Epithelial cell of prostate (primary cell): ENCODE results near the gene SLCO4C1.
"Not testable (repeated sequence)": the region's sequence is repeated elsewhere in the genome, so short reads cannot be mapped to it uniquely, and the experiment has no call there.

ENCODE experiments used
- DNase-seq: peaks from one replicate; pipeline ENCODE4 v3.0.0-alpha.2; 2011; ENCODE audit warnings: low read depth, low spot score
- H3K27ac ChIP-seq: fragments of 450-650 bp; 2 replicates; pipeline ENCODE4 v1.5.1; 2017; ENCODE audit warnings: mild to moderate bottlenecking

Gene SLCO4C1, protein sequence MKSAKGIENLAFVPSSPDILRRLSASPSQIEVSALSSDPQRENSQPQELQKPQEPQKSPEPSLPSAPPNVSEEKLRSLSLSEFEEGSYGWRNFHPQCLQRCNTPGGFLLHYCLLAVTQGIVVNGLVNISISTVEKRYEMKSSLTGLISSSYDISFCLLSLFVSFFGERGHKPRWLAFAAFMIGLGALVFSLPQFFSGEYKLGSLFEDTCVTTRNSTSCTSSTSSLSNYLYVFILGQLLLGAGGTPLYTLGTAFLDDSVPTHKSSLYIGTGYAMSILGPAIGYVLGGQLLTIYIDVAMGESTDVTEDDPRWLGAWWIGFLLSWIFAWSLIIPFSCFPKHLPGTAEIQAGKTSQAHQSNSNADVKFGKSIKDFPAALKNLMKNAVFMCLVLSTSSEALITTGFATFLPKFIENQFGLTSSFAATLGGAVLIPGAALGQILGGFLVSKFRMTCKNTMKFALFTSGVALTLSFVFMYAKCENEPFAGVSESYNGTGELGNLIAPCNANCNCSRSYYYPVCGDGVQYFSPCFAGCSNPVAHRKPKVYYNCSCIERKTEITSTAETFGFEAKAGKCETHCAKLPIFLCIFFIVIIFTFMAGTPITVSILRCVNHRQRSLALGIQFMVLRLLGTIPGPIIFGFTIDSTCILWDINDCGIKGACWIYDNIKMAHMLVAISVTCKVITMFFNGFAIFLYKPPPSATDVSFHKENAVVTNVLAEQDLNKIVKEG

DNA sequence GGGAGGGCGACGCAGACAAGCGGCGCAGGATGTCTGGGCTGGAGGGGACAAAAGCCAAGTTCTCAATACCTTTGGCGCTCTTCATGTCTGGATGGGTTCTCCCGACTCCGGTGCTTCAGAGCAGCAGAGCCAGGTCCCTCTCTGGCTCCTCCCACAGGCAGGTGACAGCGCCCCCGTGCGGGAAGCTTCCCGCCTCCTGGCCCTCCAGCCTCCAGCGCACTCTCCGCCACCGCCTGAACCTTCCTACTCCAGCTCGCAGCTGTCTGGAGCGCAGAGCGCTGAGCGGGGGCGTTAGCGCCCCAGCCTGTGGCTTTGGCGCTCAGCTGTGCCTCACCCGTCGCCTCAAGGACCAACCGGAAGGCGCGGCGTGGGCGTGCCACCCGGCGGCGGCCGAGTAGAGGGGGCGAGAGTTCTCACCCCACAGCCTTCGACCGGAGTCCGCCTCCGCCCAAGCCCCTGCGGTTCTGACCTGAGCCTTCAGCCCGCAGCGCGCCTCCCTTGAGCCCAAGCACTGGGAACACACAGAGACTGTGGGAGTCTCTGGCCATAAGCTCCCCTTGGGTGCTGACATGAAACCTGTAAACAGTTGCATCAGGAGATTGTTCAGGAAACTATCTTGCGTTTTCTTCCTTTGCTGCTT is at the start of gene SLCO4C1:
Gene SLCO4C1, minus strand, starts transcription at position 107 of the 640 bp plus-strand sequence. Its CDS starts 22 bp downstream, at position 85.
- no peak within 1 kb of the TSS for H3K27ac ChIP-seq
- DNase-seq: no peak

DNA sequence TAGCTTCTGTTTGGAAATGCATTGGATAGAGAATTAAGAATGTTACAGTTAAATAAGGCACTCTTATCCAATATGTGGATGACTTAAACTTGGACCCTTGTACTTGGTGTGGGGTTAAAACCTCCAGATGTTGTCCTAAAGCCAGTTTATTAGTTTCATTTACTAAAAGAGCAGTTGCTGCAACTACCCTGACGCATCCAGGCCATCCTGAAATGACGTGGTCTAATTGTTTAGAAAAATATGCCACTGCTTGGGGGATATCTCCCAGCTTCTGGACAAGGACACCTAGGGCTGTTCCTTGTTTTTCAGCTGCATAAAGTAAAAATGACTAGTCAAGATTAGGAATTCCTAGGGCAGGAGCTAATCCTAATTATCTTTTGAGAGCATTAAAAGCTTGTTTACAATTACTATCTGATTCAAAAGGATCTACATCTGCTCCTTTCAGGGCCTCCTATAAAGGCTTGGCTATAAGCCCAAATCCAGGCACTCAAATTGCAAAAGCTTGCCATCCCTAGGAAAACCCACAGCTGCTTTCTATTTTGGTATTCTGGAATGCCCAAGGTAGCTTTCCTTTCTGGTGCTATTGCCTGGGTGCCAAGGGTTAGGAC is 45.7 kb upstream of the SLCO4C1 start:
- no peak overlapping the region for H3K27ac ChIP-seq
- DNase-seq: no peak

DNA sequence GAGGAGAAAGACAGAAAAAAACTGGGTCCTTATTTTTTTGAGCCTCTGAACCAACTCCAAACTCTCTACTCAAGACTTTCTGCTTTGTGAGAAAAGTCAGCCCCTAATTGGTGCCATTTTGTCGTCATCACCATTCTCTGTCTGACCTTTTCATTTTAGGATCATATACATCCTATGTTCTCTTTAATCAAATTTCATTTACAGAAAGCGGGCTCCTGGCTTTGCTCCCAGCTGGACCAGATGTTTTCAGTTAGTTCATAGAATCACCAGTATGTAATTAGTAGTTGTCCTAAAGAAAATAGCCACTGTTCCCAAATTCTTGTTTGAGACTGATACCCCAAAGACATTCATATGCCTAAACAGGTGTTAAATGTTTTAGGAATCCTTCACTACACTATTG is 28.6 kb upstream of the SLCO4C1 start:
- DNase-seq: no peak
- H3K27ac ChIP-seq: no peak overlapping the region

DNA sequence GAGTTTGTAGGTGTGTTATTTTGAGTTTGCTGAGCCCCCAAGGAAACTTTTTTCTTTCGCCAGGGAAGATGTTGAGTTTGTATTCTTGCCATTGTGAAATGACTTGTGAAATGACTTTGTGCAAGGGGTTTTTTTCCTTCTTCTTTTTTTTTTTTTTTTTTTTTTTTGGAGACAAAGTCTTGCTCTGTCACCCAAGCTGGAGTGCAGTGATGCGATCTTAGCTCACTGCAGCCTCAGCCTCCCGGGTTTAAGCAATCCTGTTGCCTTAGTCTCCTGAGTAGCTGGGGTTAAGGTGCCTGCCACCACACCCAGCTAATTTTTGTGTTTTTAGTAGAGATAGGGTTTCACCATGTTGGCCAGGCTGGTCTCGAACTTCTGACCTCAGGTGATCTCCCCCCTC is 22.7 kb upstream of the SLCO4C1 start:
- DNase-seq, H3K27ac ChIP-seq: not testable (repeated sequence)

DNA sequence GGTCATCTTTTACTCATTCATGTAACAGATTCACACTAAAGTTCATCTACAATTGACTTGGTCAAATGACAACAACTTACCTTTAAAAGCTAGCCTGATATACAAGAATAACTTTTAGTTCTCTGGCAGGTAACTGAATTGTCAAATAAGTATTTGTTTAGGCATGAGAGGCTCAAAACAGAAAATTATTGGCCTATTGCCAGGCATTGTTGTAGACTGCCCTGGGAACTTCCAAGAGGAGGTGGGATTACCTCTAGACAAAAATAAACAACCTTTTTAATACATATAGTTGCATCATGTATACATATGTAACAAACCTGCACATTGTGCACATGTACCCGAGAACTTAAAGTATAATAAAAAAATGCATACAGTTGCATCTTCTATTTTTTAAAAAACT is 18.2 kb upstream of the SLCO4C1 start:
- no peak overlapping the region for H3K27ac ChIP-seq
- DNase-seq: no peak

DNA sequence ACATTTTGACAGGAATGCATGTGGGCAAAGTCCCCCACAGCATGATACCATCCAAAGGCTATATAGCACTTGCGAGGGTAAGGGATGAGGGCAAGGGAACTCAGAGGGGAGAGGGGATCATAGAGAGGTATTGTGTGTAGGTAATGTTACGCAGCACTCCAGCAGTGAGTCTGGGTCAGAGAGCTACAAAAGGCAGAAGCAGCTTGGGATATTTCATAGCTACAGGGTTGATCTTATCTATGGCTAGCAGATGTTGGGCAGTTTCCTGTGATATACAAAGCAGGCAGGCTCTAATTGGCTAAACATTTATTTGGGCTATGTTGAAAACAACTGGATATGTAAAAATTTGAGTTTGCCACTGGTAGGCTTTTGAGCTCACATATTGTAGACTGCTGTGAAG is 17.8 kb upstream of the SLCO4C1 start:
- DNase-seq: no peak
- H3K27ac ChIP-seq: no peak overlapping the region

DNA sequence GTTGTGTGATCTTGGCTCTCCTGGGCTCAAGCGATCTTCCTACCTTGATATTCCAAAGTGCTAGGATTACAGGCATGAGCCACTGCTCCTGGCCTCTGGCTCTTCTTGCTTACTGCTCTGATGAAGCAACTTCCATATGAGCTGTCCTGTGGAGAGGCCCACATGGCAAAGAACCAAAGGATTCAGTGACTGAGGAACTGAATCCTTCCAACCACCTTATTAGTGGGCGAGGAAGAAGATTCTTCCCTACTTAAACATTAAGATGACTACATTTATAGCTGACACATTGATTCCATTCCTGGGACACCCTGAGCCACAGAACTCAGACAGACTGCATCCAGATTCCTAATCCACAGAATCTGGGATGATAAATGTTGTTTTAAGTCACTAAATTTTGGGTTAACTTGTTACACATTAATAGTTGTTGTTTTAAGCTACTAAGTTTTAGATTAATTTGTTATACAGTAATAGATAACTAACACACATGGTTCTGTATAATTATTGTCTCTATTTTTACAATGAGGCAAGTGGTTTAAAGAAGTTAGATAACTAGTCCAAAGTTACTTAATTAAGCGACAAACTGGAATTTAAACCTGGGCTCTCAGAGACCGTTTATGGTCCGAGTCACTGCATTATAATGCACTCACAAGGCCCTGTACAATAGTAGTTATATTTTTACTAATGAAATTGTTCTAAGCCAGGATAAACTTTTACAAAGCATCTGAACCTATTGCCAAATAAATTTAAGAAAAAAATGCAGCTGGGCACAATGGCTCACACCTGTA is 16.7 kb upstream of the SLCO4C1 start:
- no peak overlapping the region for H3K27ac ChIP-seq
- no peak for DNase-seq

DNA sequence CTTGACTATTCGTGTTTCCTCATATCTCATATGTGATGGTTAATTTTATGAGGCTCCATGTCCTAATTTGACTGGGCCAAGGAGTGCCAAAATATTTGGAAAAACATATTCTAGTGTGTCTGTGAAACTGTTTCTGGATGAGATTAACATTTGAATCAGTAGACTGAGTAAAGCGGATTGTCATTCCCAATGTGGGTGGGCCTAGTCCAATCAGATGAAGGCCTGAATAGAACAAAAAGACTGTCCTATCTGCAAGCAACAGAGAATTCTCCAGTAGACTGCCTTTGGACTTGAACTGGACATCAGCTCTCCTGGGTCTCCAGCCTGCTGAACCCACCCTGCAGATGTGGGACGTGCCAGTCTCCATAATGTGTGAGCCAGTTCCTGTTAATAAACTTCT is 13.5 kb upstream of the SLCO4C1 start:
- H3K27ac ChIP-seq: no peak overlapping the region
- no peak for DNase-seq

DNA sequence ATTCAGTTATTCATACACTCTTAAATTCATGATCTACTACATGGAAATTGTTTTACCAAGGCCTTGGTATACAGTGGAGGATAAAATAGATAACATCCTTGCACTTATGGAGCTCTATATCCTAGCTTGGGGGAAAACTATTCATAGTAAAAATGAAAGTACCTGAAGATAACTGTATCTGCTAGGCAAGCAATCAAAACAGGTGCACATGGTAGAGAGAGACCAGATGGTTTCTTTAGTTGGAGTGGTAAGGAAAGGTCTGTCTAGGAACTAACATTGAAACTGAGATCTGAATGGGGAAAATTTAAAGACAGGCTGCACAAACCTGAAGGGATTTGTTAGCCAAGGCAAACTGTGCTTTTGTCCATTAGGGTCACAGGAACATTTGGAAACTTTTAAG is 11.1 kb upstream of the SLCO4C1 start:
- no peak overlapping the region for H3K27ac ChIP-seq
- DNase-seq: no peak

DNA sequence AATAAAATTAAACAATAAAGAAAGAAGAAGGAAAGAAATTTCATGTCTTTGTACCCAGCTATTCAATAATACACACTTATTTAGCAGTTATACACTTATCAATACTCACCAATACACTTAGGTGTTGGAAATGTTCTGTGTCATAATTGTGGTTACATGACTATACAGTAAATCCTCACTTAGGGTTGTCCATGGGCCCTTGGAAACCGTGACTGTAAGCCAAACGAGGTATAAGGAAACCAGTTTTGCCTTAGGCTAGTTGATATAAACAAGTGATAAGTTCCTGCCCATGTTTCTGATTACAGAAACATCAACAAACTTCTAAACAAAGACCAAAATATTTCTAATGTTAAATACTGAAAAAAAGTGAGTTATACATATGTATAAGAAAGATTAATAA is 10.0 kb upstream of the SLCO4C1 start:
- H3K27ac ChIP-seq: no peak overlapping the region

DNA sequence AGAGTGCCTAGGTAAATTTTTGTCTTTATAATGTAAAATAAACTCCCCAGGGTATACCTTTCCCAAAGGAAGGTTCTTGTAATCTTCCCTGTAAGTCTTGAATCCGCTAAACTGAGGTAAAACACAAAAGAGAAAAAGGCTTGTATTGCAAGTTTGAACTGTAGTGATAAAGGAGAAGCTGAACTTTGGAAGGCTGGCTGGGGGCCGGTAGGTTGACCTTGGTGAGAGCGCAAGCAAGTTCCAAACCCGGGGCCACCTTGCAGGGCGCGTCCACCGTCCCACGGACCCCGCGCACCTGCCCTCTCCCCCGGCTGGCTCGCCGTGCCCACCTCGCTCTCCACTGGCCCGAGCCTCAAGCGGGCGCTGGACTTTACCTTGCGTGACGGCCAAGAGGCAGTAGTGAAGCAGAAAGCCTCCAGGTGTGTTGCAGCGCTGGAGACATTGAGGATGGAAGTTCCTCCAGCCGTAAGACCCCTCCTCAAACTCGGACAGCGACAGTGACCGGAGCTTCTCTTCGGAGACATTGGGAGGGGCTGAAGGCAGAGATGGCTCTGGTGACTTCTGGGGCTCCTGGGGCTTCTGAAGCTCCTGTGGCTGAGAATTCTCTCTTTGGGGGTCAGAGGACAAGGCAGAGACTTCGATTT is 428 bp downstream of the SLCO4C1 start:
- no peak for DNase-seq
- H3K27ac ChIP-seq: no peak overlapping the region

More for the DNA sequence above, 10.0 kb upstream of the SLCO4C1 start:
- DNase-seq: no peak

DNA sequence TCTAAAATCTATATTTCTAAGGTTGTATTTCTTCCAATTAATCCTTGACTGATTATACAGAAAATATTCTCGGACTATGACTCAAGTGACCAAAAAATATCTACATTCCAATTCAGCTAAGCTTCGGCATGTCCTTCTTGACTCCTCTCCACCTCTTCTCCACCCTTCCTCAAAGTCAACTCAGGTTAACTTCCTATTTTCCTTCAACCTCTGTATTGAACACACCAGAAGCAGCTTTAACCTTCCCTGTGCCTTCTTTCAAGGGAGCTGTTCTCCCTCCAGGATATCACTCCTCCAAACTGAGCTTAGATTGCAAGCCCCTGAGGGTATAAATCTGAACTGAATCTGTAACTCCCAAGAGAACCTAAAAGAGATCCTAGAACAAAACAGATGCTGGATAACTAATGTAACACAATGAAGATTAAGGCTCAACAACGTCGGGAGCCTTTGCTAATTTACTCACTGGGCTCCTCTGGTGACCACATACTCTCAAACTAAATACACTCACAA is 1.1 kb downstream of the SLCO4C1 start:
- H3K27ac ChIP-seq: no peak overlapping the region
- DNase-seq: no peak

DNA sequence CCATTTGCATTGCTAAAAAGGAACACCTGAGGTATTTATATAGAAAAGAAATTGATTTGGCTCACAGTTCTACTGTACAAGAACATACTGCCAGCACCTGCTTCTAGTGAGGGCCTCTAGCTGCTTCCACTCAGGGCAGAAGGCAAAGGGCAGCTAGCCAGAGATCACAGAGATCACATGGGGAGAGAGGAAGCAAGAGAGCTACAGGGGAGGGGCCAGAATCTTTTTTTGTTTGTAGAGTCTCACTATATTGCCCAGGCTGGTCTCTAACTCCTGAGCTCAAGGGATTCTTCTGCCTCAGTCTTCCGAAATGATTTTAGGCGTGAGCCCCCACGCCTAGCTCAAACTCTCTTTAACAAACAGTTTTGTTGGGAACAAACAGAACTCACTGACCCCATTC is 6.1 kb downstream of the SLCO4C1 start:
- no peak for DNase-seq
- H3K27ac ChIP-seq: no peak overlapping the region

DNA sequence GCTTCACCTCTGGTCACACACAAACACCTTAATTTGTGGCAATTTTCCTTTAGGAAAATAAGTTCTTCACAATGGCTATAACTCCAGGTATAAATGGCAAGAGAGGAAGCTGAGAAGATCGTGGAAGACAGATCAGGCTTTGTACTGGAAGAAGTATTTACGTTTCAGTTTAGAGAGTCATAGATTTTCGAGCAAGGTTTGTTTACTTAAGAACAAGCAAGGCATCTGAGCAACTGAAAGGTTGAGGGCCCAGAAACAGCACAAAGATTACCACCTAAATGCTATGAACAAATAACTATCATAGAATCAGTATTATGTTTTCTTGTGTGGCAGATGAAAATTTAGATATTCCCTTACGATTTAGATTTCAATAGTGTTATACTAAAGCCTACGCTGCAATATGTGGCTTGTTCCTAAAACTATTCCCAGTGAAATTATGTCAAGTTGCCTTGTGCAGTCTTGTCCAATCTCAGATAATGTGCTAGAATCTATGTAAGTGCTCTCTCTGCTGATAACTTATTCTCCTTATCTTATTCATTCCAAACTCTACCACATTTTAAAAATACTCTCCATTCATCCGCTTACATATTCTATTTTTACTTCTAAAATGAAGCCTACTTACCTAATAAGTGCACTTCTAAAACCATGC is 6.7 kb downstream of the SLCO4C1 start:
- DNase-seq: no peak
- H3K27ac ChIP-seq: no peak overlapping the region

DNA sequence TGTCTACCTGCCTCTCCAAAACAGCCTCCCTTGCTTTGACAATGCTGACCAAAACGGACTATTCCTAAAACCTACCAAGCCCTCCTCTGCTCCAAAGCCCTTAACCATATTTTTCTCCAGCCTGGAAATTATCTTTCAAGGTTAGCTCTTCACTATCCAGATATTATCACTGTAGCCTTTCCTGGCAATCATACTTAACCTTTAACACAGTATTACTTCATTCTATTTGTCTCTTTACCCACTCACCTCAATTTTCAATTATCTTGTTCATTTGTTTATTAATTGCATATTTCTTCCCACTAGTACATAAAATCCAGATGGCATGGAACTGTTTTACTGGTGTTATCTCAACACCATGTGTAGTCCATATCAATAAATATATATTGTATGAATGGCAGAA is 7.5 kb downstream of the SLCO4C1 start:
- H3K27ac ChIP-seq: no peak overlapping the region
- no peak for DNase-seq

DNA sequence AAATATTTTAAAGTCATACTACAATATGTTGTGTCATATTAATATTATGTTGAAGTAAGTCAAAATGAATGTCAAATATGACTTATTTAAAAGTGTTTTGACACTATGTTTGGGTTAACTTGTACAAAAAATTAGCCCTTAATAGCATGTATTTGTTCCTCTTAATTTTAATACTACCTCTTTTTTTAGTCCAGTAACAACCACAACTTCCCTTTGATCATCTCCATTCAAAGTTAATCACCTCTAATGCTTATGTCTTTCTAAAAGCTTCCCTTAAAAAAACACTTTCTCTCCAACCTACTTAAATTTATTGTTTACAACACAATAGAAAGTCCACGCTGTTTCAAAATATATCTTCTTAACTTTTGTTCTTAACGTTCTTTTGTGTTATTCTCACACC is 9.6 kb downstream of the SLCO4C1 start:
- no peak for DNase-seq
- H3K27ac ChIP-seq: no peak overlapping the region

DNA sequence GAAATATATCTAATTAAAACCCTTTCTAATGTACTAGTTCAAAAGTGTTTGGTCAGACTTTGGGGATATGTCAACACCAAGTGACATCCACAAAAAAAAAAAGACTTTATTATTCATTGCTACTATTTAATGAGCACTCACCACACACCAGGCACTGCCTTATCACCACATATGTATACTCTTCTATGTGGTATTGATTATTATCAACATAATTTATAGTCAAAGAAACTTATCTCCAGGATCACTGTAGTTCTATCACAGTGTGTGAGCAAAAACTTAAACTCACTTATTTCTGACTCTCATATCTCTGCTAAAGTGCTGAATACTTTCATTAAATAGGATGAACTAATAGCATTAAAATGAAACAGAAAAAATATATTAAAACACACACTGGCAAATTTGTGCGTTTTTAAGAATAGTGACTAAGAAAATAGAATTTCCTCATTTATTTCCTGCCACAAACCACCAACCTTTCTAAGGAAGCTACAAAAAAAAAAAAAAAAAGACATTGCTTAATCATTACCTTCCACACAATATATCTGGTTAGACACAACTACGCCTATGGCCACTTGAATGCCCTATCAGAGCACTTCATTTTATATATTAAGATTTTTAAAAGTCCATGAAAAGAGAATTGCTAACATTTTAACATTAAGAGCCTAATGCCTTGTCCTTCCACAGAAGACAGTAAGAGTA is 12.8 kb downstream of the SLCO4C1 start:
- no peak overlapping the region for H3K27ac ChIP-seq
- DNase-seq: no peak

DNA sequence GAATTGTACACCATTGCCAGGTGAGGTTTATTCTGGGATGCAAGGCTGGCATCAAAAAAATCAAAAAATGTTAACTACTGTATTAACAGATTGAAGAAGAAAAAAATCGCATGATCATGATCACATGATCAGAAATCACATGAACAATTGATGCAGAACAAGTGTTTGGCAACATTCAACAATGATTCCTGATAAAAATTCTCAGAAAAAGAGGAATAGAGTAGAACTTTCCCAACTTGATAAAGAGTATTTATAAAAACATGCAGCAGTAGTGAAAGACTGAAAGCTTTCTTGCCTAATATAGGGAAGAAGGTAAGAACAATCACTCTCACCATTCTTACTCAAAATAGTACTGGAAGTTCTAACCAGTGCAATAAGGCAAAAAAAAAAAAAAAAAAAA is 16.4 kb downstream of the SLCO4C1 start:
- H3K27ac ChIP-seq: no peak overlapping the region
- DNase-seq: no peak
